Activated T-cell treated with anti-CD3 and anti-CD28 coated beads for 24 hours (primary cell): Measurements from ENCODE around the gene JAML.

Experiments used
- DNase-seq: peaks from one replicate; pipeline ENCODE4 v3.0.0-alpha.2; 2020; ENCODE audit warnings: low read depth

JAML gene

DNA sequence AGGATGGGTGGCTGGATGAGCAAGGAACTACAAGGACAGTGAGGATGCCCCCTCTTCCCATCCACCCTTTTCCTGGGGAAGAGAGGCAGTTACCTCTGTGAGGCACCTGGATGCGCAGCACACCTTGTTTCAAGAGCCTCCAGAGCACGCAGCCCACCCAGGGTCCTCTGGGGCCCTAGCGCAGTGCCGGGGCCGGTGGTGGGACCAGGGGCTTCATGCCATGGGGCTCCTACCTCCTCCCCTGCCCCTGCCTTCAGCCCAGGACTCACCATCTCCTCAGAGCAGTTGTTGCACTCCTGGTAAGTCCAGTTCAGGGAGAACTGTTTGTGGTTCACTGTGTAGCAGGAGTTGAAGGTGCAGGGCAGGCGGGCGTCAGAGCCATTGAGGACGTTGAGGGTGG is 56.5 kb downstream of the JAML start:
- DNase-seq: no peak

DNA sequence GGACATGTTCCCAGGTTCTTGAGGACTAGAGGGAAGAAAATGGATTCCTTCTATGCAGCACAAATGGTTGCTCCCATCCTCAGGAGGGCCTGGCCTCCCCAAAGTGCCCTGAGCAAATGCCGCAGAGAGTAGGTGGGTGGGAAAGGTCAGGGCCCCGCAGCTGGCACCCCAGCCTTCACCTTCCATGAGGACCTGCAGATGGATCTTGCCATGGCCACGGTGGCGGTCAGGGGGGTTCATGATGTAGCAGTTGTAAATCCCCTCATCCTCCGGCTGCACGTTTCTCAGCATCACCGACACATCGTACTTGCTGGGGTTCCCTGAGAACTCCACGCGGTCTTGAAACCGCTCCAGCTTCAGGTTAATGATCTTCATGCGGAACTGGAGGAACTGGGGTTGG is 56.9 kb downstream of the JAML start:
- no peak for DNase-seq

DNA sequence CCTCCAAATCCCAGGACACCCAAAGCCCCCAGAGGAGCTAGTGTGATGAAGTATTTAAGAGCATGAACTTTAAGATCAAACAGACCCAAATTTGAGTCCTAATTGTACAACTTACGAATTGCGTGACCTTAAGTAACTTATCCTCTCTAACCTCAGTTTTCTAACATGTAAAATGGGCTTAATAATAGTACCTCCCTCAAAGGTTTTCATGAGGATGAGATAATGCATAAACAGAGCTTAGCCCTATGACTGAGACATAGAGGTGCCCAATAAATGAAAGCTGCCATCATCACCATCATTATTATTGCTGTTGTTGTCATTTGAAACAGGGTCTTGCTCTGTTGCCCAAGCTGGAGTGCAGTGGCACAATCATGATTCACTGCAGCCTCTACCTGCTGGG is 57.6 kb downstream of the JAML start:
- DNase-seq: no peak

DNA sequence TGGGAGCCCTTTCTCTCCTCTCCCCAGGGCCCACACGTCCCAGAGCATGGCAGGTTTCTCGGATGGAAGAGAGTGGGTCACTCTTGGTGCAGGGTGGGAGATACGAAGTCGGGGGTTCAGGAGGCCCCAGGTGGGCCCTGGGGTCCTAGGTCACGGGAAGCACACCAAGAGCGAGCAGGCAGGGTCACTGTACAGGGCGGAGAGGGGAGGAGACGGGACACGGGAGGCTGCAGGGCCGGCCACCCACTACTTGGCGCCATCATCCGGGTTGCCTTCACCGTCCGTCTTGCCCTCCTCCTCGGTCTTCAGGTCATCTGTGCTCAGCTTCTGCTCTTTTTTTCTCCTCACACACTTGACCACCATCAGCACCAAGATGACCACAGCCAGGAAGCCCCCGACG is 58.2 kb downstream of the JAML start:
- no peak for DNase-seq

DNA sequence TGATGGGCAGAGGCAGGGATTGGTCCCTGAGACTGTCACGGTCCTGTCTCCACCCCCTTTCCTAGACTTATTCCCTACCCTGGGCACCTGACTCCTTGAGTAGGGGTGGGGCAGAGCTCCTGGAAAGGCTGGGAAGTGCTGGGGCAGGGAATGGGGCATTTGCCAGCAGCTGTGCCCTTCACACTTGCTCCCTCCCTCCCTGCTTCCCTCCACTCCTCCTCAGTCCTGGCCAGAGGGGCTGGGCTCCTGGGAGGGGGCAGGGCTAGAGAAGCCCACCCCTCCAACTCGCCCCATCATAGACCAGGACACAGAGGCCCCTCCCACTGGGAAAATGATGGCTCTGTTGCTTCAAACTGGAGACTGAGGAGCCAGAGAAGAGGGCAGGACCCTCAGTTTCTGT is 59.9 kb downstream of the JAML start:
- DNase-seq: no peak

DNA sequence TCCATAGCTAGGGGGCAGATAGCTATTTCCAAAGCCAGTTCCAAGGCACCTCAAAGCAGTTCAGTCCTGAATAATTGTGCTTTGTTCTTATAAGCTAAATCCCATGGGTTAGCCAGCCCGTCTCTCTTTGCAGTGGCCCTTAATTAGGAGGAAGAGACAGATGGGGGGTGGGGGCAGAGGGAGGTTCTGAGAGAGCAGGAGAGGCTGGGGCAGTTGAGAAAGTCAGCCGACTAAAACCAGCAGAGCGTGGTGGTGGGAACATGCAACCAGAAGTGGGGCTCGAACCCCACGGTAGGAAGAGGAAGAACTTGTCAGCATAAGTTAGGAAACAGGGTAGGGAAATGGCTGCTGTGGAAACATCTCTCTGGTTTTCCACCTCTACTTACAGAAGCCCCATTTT is 61.3 kb downstream of the JAML start:
- no peak for DNase-seq

DNA sequence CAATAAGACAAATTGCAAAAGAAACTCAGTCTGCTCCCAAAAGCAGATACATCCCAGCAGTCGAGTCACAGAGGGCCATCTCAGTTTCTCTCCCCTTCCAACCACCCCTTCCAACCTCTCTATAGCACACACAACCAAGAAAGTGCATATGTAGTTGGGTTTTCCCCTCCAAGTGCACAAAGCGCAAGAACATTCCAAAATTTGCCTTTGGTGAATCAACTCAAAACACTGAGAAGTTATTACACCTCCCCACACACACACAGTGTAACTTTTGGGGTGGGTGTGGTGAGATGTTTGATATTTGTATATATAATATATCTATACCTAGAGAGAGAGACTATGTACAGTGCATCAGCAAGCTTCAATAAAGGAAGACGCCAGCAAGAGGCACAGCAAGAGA is 62.0 kb downstream of the JAML start:
- no peak for DNase-seq

DNA sequence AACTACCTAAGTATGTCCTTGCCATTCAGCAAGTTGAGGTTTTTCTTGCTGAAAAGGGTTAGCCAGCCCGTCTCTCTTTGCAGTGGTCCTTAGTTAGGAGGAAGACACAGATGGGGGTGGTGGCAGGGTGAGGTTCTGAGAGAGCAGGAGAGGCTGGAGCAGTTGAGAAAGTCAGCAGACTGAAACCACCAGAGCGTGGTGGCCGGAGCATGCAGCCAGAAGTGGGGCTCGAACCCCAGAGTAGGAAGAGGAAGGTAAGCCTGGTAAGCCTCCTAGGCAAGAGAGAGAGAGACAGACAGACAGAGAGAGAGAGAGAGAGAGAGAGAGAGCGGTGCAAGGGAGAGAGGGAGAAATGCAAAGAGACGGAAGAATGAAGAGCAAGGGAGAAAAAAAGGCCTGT is 63.0 kb downstream of the JAML start:
- DNase-seq: no peak

DNA sequence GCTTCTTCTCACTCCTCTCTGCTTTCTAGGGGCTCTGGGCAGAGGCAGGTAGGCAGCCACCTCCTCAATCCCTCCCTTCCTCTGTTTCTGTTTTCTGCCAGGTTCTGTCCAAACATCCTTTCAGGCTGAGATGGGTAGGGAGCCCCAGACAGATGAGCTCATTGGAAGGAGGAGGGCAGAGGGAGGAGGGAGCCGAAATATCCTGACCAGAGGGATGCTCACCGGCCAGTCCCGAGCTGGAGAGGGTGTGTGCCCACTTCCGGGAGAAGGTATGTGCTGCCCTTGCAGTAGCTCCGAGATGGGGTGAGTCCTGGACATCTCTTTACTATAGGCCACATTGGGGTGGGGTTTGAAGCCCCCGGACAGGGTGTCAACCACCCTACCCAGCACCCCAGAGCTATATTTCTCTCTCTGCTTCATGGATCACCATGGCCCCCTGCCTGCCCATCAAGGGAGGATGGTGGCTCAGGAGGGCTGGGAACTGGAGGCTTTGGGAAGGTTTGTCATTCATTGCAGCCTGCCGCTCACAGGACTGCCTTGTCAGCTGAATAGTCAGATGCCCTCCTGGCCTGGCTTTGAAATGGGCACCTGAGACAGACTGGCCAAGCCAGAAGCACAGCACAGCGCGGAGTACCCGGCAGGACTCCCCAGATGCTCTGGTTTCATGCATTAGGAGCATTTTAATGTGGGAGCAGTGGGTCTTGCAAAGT is 67.5 kb downstream of the JAML start:
- DNase-seq: no peak

DNA sequence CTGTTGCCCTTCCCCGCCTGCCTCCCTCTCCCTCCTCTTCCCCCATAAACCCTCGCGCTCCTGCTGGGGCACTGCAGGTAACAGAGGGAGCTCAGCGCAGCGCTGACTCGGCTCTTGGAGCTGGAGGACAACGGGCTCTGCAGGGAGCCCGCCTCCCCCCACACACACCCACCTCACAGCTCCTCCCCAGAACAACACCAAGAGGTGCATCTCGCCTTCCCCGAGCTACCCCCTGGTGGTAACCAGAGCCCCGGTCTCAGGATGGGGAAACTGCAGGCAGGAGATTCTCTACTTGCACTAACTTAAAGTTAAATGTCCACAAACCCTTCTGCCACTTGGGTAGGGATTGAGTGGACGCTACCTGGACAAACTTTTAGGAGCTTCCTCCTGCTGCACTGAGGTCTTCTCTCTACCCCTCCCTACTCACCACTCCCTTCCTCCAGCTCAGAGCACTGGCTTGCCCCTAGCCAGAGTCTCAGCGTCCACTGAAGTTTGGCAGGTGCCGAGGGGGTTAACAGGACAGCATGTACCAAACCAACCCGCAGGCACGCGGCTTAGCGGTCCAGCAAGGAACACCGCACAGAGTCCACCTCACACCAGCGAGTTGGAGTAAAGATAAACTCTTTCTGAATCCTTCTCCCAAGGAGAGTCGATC is 68.2 kb downstream of the JAML start:
- DNase-seq: no peak

DNA sequence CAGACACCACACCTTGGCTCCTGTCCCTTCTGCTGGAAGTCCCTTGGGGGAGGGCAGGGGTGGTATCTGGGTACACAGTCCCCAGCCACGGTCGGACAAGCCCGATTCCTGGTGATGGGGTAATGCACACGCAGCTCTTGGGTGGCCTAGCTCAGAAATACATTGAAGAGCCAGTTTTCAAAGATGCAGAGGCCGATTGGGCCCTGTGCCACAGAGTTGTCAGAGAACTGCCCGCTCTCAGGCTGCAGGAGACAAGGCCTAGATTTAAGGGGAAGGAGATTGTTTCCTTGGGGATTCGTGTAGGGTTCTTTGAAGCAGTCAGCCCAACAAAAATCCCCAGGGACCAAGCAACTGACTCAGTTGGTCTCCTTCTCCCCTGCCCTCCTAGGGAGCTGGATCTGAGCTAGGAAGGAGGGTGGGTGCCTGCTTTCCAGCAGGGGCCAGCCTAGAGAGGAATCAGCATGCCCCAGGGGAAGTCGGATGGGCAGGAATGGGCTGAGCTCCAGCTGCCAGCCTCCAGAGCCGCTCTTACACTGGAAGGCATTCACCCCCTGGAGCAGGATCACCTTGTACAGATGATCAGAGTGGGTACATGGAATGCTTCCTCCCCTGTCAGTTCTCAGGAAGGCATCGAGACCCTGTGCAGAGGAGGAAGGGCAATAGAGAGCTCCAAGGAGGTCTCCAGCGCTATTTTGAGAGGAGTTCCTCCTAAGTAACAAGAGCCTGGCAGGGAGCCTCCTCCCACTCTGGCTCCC is 68.9 kb downstream of the JAML start:
- DNase-seq: no peak

DNA sequence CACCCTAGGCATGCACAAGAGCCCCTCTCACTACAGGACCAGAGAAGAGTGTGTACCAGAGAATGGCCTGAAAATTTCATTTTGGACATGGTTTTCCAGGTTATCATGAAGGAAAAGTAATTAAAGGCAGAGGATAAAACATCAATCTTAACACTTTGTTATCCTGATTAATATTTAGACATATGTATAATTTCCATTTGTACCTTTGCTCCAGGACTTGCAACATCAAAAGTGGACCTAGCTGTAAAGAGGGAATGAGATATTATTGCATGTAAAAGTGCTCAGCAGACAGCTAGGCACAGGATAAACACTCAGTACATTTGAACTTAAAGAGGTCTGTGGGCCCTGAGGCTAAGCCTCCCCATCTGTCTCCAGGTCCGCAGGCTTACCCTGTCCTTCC is 70.2 kb downstream of the JAML start:
- no peak for DNase-seq

DNA sequence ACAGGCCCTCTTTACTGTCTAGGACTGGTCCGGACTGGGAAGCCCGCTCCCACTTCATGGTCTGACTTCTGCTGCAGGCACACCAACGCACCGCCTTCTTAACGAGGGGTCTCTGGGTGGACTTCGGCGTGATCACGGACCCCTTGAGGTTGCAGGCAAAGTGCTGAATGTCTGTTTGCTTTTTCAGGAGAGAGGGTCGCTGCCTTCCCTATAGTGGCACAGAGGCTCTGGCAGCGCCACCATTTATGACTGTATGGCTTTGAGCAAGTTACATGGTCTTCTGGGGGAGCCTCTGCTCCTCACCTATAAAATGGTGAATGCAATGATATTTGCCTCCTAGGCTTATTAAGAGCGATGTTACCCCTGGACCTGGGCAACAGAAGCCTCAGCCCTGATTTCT is 70.8 kb downstream of the JAML start:
- no peak for DNase-seq

DNA sequence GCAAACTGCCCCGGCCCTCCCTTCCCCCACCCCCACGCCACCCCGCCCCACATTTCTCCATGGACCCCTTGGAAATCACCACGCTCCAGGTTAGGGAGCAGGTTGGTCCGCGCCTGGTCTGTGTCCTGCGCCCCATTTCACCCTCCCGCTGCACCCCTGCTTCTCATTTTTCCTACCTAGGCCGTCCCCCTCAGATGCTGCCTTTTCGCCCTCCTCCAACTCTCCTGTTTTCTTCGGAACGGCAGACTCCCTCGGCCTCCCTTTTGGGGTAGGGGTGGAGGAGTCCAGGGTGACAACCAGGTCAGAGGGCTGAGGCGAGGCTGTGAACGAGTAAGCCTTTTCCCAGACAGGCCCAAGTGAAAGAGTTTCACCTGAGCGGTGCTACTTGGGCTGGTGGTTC is 71.3 kb downstream of the JAML start:
- no peak for DNase-seq

DNA sequence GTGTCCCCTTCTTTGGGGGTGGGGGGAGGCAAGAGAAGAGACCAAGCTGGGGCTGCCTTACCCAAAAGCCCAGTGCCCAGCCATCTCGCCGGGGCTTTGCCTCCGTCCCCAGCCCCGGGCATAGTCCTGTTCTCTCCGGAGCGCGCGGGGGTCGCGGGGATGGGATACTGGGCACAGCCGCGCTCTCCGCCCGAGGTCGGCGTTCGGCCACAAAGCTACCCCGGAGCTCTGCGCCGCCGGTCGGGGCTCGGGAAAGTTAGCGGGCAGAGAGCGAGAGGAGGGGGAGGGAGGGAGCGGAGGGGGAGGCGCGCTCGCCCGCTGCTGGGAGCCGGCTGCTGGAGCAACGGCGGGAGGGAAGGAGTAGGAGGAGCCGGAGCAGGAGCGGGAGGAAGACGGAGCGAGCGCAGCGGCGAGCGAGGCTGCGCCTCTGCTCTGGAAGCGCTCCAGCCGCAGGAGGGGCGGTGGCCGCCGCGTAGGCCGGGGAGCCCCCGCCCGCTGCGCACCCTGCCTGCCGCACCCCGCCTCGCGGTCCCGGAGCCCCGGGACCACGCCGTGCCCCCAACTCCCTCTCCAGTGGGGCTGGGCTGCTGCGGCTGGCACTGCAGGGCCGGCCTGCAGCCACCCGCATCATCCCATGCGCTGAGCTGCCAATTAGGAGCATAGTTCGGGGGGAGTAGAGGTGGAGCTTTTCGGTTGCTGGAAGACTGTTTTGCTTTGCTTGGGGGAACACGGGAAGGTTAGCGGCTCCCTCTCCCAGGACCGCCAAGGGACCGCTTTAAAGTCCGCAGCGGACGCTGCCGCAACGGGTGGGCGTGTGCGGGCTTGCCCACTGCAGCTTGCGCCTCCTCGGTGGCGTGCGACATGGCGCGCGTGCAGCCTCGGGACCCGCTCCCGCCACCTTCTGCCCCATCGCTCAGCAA is 72.0 kb downstream of the JAML start, which contains the start of gene SCN4B:
Gene SCN4B, minus strand, starts transcription at position 272 of the 920 bp plus-strand sequence. Its CDS starts 150 bp downstream, at position 122.
- DNase-seq: no peak

DNA sequence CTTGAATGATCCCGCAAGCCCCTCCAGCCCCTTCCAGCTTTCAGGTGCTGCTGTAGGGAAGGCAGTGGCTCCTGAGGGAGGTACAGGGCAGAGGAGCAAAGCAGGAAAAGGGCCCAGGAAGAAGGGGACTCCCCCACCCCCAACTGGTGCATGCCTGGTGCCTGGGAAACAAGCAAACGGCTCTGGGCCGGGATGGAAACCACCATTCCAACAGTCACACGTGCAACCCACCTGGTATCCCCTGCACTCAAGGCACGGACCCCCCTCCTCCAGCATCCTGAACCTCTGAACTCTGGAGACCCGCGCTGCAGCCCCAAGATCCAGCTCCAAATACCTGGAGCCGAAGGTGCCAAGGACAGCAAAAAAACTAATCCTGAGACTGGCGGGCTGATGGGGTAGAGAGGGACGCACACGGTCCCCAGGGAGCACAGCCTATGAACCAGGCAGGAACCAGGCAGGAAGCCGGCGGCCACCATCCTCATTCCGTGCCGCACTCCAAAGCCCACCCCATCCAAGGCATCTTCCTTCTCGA is 72.7 kb downstream of the JAML start:
- DNase-seq: no peak

DNA sequence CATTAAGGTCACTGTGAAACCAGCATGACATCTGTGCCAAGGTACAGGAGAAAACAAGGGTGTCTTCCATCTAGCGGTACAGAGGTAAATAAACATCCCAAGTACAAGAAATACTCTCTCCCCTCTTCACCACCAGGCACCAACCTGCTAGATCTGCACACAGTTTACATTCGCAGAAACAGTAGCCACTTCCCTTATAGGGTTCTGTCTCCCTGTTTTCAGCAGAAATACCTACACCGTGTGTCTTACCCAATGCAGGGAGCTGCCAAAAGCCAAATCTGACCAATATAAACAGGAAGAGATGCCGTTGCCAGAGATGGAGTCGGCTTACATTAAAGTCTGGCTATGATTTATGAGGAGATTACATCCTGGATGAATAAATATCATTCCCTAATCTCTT is 73.4 kb downstream of the JAML start:
- no peak for DNase-seq

DNA sequence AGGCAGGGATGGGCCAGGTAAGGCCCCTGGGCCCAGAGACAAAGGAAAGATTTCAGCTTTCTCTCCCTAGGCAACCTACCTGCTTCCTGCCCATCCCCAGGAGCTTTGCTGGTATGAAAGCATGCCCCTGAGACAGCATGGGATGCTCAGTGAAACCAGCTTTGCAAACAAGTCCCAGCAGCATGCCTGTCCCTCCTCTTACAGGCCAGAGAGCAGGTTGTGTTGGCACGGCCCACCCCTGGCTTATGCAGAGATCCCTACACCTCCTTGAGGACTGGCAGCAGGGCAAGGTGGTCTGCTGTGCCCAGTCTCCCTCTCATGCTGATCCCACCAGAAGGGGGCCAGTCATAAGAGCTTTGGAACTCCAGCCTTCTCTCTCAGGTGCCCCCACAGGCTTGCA is 75.3 kb downstream of the JAML start:
- DNase-seq: no peak

DNA sequence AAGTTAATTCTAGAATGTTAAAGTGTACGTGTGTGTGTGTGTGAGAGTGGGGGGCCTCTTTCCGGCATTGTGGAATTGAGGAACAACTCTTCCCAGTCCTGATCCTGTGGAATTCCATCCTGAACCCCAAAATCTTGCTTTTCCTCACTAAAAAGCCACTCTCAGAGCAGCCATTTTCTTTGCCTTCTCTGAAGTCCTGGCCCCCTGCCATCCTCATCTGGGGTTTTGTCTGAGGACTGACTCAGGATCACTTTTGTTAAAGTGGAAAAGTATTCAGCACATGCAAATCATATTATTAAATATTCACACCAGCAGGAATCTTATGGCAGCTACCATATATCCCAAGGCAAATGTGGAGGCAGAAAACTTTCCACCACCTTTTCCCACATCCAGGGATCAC is 76.0 kb downstream of the JAML start:
- DNase-seq: no peak

DNA sequence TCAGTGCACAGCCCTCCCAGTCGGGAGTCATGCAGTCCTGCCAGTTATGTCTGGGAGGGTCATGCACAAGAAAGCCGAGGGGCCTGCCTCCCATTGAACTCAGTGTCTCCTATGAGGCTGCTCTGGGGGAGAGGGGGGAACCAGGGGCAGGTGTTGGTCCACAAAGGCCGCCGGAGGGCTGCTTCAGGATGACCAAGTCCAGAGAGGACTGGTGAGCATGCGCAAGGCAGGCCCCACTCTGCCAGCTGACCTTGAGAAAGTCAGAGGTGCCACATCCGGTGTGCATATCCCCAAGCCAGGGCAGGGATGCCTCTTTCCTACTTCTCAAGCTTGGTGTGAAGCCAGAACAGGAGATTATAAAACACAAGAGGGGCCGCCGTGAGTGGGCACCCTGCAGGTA is 76.6 kb downstream of the JAML start:
- no peak for DNase-seq

DNA sequence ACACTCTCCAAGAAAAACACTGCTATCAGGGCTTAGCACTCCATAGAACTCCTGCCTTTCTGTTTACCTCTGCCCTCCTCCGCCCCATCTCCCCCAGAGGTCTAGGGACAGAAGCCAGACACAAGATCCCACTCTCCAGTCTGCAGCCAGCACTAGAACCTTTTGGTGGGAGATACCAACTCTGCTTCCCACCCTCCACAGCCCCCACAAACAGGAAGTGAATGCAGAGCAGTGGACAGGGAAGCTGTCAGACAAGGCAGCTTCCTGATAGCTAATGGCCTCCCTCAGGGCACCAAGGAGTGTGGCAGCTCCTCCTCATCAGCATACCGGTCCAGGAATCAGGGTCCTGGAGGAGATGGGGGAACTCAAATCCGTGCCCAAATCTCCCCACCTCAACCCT is 77.3 kb downstream of the JAML start:
- no peak for DNase-seq

DNA sequence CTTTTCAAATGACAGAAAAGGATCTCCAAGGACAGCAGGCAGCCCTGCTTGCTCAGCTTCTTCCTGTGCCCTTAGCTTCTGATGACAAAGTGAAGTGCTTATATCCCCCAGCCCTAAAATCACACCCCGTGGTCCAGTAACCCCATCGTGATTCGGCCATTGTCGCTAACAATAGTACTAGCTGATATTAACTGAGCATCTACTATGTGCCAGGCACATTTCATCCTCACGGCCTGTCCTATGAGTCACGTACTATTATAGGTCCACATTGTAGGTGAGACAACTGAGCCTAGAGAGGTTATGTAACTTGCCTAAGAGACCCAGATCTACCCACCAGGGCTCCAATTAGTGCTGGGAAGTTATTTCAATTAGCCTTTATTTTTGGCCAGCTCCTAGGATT is 78.3 kb downstream of the JAML start:
- DNase-seq: no peak
